Omental fat pad (tissue), 4 donors: ENCODE data around the gene PAQR5. TPM values are rescaled to one million over a fixed set of nuclear protein-coding genes. Genes with fewer than 3 reads are reported as not detected.

ENCODE experiments used
- ATAC-seq: fragments of 150-250 bp; one replicate; pipeline ENCODE4 v1.9.1; 2016; ENCODE audit warnings: mild to moderate bottlenecking, moderate library complexity; ENCODE audit not compliant: low FRiP score
- DNase-seq: peaks from one replicate; pipeline ENCODE4 v3.0.0-alpha.2; 2019; ENCODE audit warnings: low spot score
- total RNA-seq, 4 donors: library from RNA; depleted of rRNA; stranded (reverse); fragments of >200 nt; gene quantifications; one replicate each; pipeline ENCODE4 v1.1.0, GENCODE V29; 2016
- TF ChIP-seq, protein P1 (sequence below), 3 donors: fragments of 450-650 bp; IDR thresholded peaks; one replicate each; pipeline ENCODE4 v1.5.1; 2016 to 2017; ENCODE audit warnings: antibody characterized with exemption in 3 of 3, mild to moderate bottlenecking in 3 of 3, moderate library complexity in 2 of 3

Gene PAQR5
- total RNA-seq, 4 donors from 2014 or later: 0.47 to 11.9 (median 0.86) TPM

DNA sequence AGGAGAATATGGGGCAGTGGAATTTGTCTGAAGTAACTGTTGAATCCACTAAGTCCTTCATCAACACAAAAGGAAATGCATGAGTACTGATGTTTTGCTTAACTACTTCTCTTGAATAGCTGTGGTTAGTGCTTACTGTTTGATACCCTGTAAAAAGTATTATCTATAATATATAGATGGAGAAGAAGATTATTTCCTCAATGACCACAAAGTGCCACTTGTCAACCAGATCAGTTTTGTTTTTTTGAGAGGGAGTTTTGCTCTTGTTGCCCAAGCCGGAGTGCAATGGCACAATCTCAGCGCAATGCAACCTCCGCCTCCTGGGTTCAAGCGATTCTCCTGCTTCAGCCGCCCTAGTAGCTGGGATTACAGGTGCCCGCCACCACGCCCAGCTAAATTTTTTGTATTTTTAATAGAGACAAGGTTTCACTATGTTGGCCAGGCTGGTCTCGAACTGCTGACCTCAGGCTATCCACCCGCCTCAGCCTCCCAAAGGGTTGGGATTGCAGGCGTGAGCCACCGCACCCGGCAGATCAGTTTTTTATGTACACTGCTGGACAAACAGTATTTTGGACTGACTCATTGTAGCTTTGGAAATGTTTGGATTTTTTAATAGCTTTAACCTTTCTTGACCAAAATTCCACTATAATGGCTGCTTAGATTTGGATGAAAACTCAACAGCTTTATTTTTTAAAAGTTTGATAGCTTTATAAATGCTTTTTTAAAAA is 152.4 kb downstream of the PAQR5 start:
- no peak for DNase-seq
- ATAC-seq: no peak
- TF ChIP-seq, protein P1, sequence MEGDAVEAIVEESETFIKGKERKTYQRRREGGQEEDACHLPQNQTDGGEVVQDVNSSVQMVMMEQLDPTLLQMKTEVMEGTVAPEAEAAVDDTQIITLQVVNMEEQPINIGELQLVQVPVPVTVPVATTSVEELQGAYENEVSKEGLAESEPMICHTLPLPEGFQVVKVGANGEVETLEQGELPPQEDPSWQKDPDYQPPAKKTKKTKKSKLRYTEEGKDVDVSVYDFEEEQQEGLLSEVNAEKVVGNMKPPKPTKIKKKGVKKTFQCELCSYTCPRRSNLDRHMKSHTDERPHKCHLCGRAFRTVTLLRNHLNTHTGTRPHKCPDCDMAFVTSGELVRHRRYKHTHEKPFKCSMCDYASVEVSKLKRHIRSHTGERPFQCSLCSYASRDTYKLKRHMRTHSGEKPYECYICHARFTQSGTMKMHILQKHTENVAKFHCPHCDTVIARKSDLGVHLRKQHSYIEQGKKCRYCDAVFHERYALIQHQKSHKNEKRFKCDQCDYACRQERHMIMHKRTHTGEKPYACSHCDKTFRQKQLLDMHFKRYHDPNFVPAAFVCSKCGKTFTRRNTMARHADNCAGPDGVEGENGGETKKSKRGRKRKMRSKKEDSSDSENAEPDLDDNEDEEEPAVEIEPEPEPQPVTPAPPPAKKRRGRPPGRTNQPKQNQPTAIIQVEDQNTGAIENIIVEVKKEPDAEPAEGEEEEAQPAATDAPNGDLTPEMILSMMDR (IDR thresholded peaks at IDR 0.05): no peak

DNA sequence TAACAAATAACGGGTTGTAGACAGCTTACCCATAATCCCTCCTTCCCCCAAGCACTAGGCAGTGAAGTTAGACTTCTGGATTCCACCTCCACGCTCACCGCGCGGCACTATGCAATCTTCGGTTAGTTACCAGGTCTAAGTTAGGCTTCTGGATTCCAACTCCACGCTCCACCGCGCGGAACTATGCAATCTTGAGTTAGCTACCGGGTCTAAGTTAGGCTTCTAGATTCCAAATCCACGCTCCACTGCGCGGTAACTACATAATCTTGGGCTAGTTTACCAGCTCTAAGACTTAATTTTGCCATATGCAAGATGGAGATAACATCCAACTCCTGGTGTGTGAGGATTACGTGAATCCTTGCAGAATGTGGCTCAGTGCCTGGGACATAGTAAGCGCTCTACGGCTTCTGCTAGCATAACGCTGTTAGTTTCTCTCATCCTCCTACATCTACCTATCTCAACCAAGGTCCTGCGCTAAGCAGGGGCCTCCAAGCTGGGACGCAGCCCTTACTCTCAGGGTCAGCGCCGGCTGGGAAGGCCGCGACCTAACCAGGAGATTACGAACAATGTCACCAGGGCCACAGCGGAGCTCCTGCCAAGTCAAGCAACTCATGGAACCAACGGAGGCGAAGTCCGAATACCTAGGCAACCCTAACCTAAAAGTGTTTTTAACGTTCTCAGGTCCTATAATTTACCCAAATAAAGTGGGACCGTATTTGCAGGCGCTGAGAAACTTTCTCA is 153.4 kb downstream of the PAQR5 start:
- TF ChIP-seq, protein P1 (IDR thresholded peaks at IDR 0.05): no peak
- DNase-seq (no peak), ATAC-seq (peak; percentile 15)

DNA sequence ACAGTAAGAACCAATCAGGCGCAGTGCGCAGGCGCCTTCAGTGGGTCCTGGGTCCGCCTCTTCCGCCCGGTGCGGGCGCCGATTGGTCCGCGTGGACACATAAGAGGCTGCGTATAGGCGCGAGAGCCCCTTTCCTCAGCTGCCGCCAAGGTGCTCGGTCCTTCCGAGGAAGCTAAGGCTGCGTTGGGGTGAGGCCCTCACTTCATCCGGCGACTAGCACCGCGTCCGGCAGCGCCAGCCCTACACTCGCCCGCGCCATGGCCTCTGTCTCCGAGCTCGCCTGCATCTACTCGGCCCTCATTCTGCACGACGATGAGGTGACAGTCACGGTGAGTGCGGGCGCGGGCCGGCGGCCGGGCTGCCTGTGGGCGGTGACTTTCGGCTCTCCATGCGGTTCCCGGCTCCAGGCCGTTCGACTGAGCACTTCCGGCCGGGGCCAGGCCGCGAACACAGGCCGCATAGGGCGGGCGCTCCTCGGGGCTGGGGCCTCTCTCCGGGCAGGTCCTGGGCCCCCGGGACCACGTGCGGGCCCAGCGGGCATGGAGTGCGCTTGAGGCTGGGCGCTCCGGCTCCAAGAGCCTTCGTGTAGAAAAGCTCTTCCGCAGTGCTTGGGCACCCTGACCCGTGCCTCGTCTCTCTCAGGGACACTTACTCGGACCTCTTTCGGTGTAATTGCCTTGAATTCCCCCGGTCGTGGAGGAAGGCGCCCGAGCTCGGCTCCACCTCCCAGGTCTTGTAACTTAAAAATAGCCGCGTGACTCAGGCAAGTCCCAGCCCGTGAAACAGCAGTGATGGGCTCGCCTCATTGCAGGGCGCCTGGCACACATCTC is 154.2 kb downstream of the PAQR5 start, which contains the start of gene RPLP1:
RPLP1 (plus strand) TSS at position 127 of the 830 bp plus-strand sequence; CDS start at position 258, 131 bp downstream.
- ATAC-seq: peak; percentile 94
- peak; percentile 95 for DNase-seq
- TF ChIP-seq, protein P1 (IDR thresholded peaks at IDR 0.05): no peak

DNA sequence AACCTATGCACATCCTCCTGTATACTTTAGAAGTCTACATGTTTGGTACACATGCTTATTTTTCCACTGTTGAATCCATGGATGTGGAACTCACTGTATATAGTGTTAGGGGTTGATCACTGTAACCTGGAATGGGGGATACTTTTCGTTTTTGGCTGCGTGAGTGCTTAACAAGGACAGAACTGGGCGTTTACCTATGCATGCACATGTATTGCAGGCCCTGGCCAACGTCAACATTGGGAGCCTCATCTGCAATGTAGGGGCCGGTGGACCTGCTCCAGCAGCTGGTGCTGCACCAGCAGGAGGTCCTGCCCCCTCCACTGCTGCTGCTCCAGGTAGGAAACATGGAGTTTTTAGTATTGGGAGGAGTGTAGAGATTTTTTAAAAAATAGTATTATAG is 156.2 kb downstream of the PAQR5 start:
- TF ChIP-seq, protein P1 (IDR thresholded peaks at IDR 0.05): no peak
- DNase-seq: no peak
- ATAC-seq: no peak

DNA sequence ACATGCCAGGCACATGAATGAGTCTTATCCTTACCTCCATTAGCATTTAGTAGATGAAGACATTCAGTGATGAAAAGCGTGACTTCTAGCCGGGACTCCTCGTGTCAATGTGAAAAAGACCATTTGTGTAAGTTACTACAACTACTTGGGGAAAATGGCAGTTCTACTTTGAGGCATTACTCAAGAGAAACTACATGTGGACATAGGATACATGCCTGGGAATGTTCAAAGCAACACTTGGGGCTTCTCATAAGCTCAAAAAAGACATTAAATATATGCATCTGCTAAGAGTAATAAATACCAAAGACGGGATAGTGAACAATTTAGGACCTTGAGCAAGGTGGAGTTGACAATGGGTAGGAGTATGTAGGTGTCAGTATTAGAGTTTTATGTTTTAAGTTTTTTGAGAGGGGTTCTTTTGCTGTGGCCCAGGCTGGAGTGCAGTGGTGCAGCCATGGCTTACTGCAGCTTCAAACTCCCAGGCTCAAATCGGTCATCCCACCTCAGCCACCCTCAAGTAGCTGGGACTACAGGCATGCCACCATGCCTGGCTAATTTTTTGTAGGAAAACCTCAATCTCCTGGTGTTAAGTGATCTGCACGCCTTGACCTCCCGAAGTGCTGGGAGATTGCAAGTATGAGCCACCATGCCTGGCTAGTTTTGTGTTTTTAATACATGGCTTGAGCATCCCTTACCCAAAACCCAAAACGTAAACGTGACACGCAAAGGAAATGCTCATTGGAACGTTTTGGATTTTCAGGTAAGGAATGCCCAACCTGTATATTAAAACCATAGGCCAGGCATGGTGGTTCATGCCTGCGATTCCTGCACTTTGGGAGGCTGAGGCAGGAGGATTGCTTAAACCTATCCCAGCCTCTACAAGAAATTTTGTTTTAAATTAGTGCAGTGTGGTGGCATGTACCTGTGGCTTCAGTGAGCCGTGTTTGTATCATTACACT is 157.8 kb downstream of the PAQR5 start:
- DNase-seq: no peak
- no peak for ATAC-seq
- TF ChIP-seq, protein P1 (IDR thresholded peaks at IDR 0.05): no peak

Other genes starting within 250 kb of the PAQR5 start
- 10 to 100 TPM; 12.9 to 23.5 (median 15.4) TPM for gene GLCE, start 138.3 kb upstream of the PAQR5 start, total RNA-seq
- gene KIF23, start 115.4 kb downstream of the PAQR5 start, total RNA-seq: 1 to 10 TPM; 1.6 to 3.8 (median 1.7) TPM
- 100 to 1,000 TPM; 539 to 795 (median 579) TPM for gene RPLP1, start 153.9 kb downstream of the PAQR5 start, total RNA-seq